Mesenchymal stem cell (in vitro differentiated cells and primary cell): Measurements from ENCODE around the gene FCSK.
A peak's percentile ranks its signal among the peaks of the same experiment; 100 is the strongest.

Experiments
- DNase-seq: peaks from one replicate; pipeline ENCODE4 v3.0.0-alpha.2; 2013
- H2AFZ ChIP-seq: one replicate; pipeline ENCODE4 v1.6.1; 2013; ENCODE audit warnings: low read depth, mild to moderate bottlenecking, control low read depth, inconsistent platforms, low read length, moderate library complexity
- H2AK5ac ChIP-seq: 2 replicates; pipeline ENCODE4 v1.6.1; 2013; ENCODE audit warnings: low read length, moderate library complexity, mild to moderate bottlenecking, inconsistent platforms; ENCODE audit not compliant: severe bottlenecking
- H2BK120ac ChIP-seq: one replicate; pipeline ENCODE4 v1.6.1; 2013; ENCODE audit warnings: low read depth, mild to moderate bottlenecking, inconsistent platforms, low read length, moderate library complexity
- H2BK12ac ChIP-seq, 2 experiments: one replicate each; pipeline ENCODE4 v1.6.1; 2013; ENCODE audit warnings: inconsistent platforms in 2 of 2, low read length in 2 of 2, mild to moderate bottlenecking in 2 of 2, moderate library complexity in 2 of 2, control low read depth in 1 of 2
- H2BK15ac ChIP-seq: one replicate; pipeline ENCODE4 v1.6.1; 2013; ENCODE audit warnings: mild to moderate bottlenecking, low read depth, inconsistent platforms; ENCODE audit not compliant: poor library complexity, severe bottlenecking
- H2BK5ac ChIP-seq: 2 replicates; pipeline ENCODE4 v1.6.1; 2013; ENCODE audit warnings: low read depth, mild to moderate bottlenecking, low read length, control low read depth, inconsistent platforms; ENCODE audit not compliant: poor library complexity, severe bottlenecking
- H3K14ac ChIP-seq, 2 experiments: one replicate each; pipeline ENCODE4 v1.6.1; 2013; ENCODE audit warnings: inconsistent platforms in 2 of 2, low read length in 2 of 2, control low read depth in 1 of 2, mild to moderate bottlenecking in 1 of 2, moderate library complexity in 1 of 2
- H3K18ac ChIP-seq, 2 experiments: one replicate each; pipeline ENCODE4 v1.6.1; 2013; ENCODE audit warnings: inconsistent platforms in 2 of 2, low read length in 2 of 2, control low read depth in 1 of 2, low read depth in 1 of 2, mild to moderate bottlenecking in 1 of 2
- H3K23ac ChIP-seq, 2 experiments: one replicate each; pipeline ENCODE4 v1.6.1; 2013; ENCODE audit warnings: inconsistent platforms in 2 of 2, low read length in 2 of 2, mild to moderate bottlenecking in 2 of 2, moderate library complexity in 2 of 2, control low read depth in 1 of 2
- H3K27ac ChIP-seq: 2 replicates; pipeline ENCODE4 v1.5.1; 2013; ENCODE audit warnings: mild to moderate bottlenecking, moderate library complexity, low read length, control low read depth, inconsistent platforms; ENCODE audit not compliant: poor library complexity, severe bottlenecking
- H3K27me3 ChIP-seq, 2 experiments: 2 replicates each; pipeline versions ENCODE4 v1.6.1 to v1.7.0; 2013; ENCODE audit warnings: low read length in 2 of 2, mild to moderate bottlenecking in 2 of 2, moderate library complexity in 2 of 2, control low read depth in 1 of 2, inconsistent platforms in 1 of 2; ENCODE audit not compliant: control insufficient read depth in 1 of 2, insufficient read depth in 1 of 2
- H3K36me3 ChIP-seq, 2 experiments: 2 replicates each; pipeline versions ENCODE4 v1.6.1 to v1.7.0; 2013; ENCODE audit warnings: low read length in 2 of 2, control low read depth in 1 of 2, inconsistent platforms in 1 of 2, low read depth in 1 of 2, mild to moderate bottlenecking in 1 of 2; ENCODE audit not compliant: insufficient read depth in 2 of 2, control insufficient read depth in 1 of 2
- H3K4ac ChIP-seq, 2 experiments: one replicate each; pipeline ENCODE4 v1.6.1; 2013; ENCODE audit warnings: inconsistent platforms in 2 of 2, low read length in 2 of 2, mild to moderate bottlenecking in 2 of 2, moderate library complexity in 2 of 2, control low read depth in 1 of 2, low read depth in 1 of 2
- H3K4me1 ChIP-seq: 2 replicates; pipeline ENCODE4 v1.6.1; 2013; ENCODE audit warnings: low read depth, low read length, control low read depth; ENCODE audit not compliant: control insufficient read depth, insufficient read depth
- H3K4me2 ChIP-seq: 2 replicates; pipeline ENCODE4 v1.6.1; 2013; ENCODE audit warnings: low read length, mild to moderate bottlenecking, inconsistent platforms; ENCODE audit not compliant: poor library complexity, severe bottlenecking
- H3K4me3 ChIP-seq, 2 experiments: 2 replicates each; pipeline versions ENCODE4 v1.5.1 to v1.7.0; 2013; ENCODE audit warnings: low read length in 2 of 2, mild to moderate bottlenecking in 2 of 2, control low read depth in 1 of 2, low read depth in 1 of 2; ENCODE audit not compliant: insufficient read depth in 1 of 2
- H3K79me1 ChIP-seq: replicated peaks from 2 replicates; pipeline ENCODE4 v1.6.1; 2013; ENCODE audit warnings: mild to moderate bottlenecking, control low read depth, low read length, inconsistent platforms; ENCODE audit not compliant: poor library complexity, severe bottlenecking
- H3K9ac ChIP-seq: 2 replicates; pipeline ENCODE4 v1.7.0; 2013; ENCODE audit warnings: mild to moderate bottlenecking, low read length, moderate library complexity
- H3K9me3 ChIP-seq: 2 replicates; pipeline ENCODE4 v1.7.0; 2013; ENCODE audit warnings: mild to moderate bottlenecking, low read length; ENCODE audit not compliant: control insufficient read depth
- H4K8ac ChIP-seq: one replicate; pipeline ENCODE4 v1.6.1; 2013; ENCODE audit warnings: inconsistent platforms, mild to moderate bottlenecking, low read length, moderate library complexity
- H4K91ac ChIP-seq: one replicate; pipeline ENCODE4 v1.6.1; 2013; ENCODE audit warnings: mild to moderate bottlenecking, low read length, inconsistent platforms
- WGBS: methylation state at CpG from one replicate; pipeline ENCODE4 v1.1.7; 2013; ENCODE audit warnings: mixed read lengths; 5-methylcytosine and 5-hydroxymethylcytosine counted together

Gene FCSK

DNA sequence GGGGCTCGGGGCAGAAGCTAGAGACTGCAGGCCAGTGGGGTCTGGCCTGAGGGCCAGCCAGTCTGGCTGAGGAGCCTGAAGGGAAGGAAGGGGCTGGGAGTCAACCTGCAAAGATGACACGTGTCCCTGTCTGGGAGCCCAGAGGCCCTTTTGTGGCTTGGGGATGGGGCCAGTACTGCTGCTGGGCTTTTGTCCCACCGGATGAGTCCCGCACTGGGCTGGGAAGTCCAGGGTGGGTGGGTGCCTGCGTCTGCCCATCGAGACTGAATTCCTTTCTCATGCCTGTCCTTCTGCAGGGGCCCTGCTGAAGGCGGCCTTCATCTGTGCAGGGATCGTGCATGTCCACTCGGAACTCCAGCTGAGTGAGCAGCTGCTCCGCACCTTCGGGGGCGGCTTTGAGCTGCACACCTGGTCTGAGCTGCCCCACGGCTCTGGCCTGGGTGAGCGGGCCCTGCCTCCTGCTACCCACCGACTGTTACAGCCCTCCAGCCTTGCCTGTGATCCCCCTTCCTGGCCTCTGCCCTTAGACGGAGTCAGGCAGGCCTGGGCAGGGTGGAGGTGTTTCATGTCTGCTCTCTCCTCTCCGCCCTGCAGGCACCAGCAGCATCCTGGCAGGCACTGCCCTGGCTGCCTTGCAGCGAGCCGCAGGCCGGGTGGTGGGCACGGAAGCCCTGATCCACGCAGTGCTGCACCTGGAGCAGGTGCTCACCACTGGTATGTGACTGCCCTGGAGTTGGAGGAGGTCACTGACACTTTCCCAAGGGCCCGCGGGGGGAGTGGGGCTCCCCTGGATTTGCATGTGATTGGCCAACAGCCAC lies 20.9 kb downstream of the FCSK start:
- Histone ChIP-seq H3K4me3 (no peak overlapping the region), H2BK12ac (no peak overlapping the region), H2AK5ac (peak overlapping the region; percentile 77), H2BK15ac (no peak overlapping the region), H4K91ac (peak overlapping the region; percentile 43), H2BK5ac (no peak overlapping the region), H3K4me2 (no peak overlapping the region), H3K27me3 (no peaks in the 10 kb centered on the region), H3K27ac (peak overlapping the region; percentile 26), H2AFZ (no peak overlapping the region), H3K23ac (no peak overlapping the region), H3K79me1 (no peaks in the 10 kb centered on the region), H3K9ac (no peak overlapping the region), H4K8ac (peak overlapping the region; percentile 27), H3K4ac (peak overlapping the region in 1 of 2 experiments; percentile 46), H3K9me3 (no peaks in the 10 kb centered on the region), H3K14ac (no peak overlapping the region), H3K4me1 (peaks cover 41% of the 10 kb centered on the region), H2BK120ac (no peak overlapping the region), H3K36me3 (peaks cover 28 to 72% of the 10 kb centered on the region in 2 experiments), H3K18ac (no peak overlapping the region)
- WGBS, result 89% methylated on average over 24 of the region's 24 CpGs
- DNase-seq, result no peak

DNA sequence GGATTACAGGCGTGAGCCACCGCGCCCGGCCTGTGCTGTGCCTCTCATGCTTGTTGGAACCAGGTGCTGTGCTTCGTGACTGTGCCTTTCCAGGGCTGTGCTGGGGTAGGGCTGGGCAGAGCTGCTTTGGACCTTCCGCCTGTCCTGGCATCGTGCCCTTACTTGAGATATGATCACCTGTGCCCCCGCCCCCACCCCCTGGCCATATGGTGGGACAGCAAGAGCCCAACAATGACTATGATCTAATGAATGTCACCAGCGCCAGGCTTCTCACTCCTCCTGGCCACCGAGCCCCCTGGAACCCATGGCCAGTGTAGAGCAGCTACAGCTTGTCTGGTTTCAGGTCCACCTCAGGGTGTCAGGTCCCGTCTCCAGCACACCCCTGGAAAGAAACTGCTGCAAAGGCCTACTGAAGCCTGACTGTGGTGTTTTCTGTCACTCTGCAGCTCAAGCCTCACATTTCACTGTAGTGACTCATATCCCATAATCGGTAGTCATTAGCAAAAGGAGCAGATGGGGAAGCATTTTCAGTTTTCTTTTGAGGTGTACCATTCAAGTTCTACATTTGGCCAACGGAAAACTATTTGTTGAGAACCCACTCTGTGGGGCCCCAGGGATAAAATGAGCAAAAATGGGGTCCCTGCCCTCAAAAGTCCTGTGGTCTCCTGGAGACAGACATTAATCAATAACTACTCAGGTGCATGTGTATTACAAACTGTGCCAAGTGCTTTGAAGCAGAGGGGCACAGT lies 22.1 kb downstream of the FCSK start:
- H3K4ac ChIP-seq, result peak overlapping the region; percentile 0 to 82
- H3K4me2 ChIP-seq, result peak overlapping the region; percentile 38
- no peaks in the 10 kb centered on the region for H3K27me3 ChIP-seq
- peak overlapping the region; percentile 7 to 77 for H2BK12ac ChIP-seq
- H3K18ac ChIP-seq, result peak overlapping the region; percentile 56 to 89
- peaks cover 40 to 73% of the 10 kb centered on the region in 2 experiments for H3K36me3 ChIP-seq
- 65% methylated on average over 13 of the region's 13 CpGs for WGBS
- H4K91ac ChIP-seq, result peak overlapping the region; percentile 89
- H2AK5ac ChIP-seq, result peak overlapping the region; percentile 94
- H3K4me1 ChIP-seq, result peaks cover 37% of the 10 kb centered on the region
- H2AFZ ChIP-seq, result no peak overlapping the region
- H3K9me3 ChIP-seq, result no peaks in the 10 kb centered on the region
- H2BK15ac ChIP-seq, result peak overlapping the region; percentile 78
- H4K8ac ChIP-seq, result peak overlapping the region; percentile 70
- DNase-seq, result peak; percentile 79
- peak overlapping the region in 1 of 2 experiments; percentile 62 for H3K14ac ChIP-seq
- H2BK5ac ChIP-seq, result no peak overlapping the region
- peak overlapping the region; percentile 97 for H3K27ac ChIP-seq
- H3K79me1 ChIP-seq, result no peaks in the 10 kb centered on the region
- H2BK120ac ChIP-seq, result peak overlapping the region; percentile 74
- peak overlapping the region; percentile 78 for H3K9ac ChIP-seq
- no peak overlapping the region for H3K4me3 ChIP-seq
- peak overlapping the region in 1 of 2 experiments; percentile 16 for H3K23ac ChIP-seq

DNA sequence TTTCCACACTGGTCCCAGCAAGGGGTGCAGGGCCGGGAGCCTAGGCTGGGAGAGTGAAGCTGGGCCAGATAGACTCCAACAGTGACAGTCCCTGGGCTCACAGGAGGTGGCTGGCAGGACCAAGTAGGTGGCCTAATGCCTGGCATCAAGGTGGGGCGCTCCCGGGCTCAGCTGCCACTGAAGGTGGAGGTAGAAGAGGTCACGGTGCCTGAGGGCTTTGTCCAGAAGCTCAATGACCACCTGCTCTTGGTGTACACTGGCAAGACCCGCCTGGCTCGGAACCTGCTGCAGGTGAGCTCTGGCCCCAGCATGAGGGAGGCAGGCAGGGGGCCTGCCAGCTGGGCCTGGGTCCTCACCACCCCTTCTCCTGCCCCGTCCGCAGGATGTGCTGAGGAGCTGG lies 23.8 kb downstream of the FCSK start:
- no peak for DNase-seq
- no peak overlapping the region for H4K8ac ChIP-seq
- no peaks in the 10 kb centered on the region for H3K27me3 ChIP-seq
- 96% methylated on average over 8 of the region's 8 CpGs for WGBS
- H3K4ac ChIP-seq, result no peak overlapping the region
- peaks cover 44% of the 10 kb centered on the region for H3K4me1 ChIP-seq
- no peaks in the 10 kb centered on the region for H3K9me3 ChIP-seq
- H2BK15ac ChIP-seq, result no peak overlapping the region
- H2BK12ac ChIP-seq, result no peak overlapping the region
- H3K27ac ChIP-seq, result no peak overlapping the region
- no peaks in the 10 kb centered on the region for H3K79me1 ChIP-seq
- peak overlapping the region; percentile 11 for H4K91ac ChIP-seq
- H3K36me3 ChIP-seq, result peaks cover 50 to 68% of the 10 kb centered on the region in 2 experiments
- no peak overlapping the region for H3K23ac ChIP-seq
- H2BK120ac ChIP-seq, result no peak overlapping the region
- H3K9ac ChIP-seq, result no peak overlapping the region
- no peak overlapping the region for H3K4me2 ChIP-seq
- no peak overlapping the region for H2BK5ac ChIP-seq
- peak overlapping the region; percentile 45 for H2AK5ac ChIP-seq
- no peak overlapping the region for H2AFZ ChIP-seq
- H3K4me3 ChIP-seq, result no peak overlapping the region
- no peak overlapping the region for H3K14ac ChIP-seq
- H3K18ac ChIP-seq, result no peak overlapping the region

DNA sequence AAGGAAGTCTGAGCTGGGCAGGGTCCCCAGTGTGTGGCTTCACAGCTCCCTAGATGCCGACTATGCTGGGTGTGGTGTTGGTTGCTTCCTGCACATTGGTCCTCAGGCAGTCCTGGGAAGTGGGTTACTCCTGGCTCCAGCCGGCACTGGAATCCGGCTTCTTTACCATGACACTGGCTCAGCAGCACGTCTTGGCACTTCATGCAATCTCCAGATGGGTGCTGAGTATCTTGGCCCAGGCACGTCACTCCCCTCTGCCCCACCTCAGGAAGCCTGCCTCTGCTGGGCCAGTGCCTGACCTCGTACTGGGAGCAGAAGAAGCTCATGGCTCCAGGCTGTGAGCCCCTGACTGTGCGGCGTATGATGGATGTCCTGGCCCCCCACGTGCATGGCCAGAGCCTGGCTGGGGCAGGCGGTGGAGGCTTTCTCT lies 24.5 kb downstream of the FCSK start:
- Histone ChIP-seq H3K79me1 (no peaks in the 10 kb centered on the region), H2BK5ac (no peak overlapping the region), H3K9ac (no peak overlapping the region), H3K14ac (no peak overlapping the region), H2BK15ac (no peak overlapping the region), H3K18ac (no peak overlapping the region), H3K4ac (no peak overlapping the region), H3K4me1 (peaks cover 45% of the 10 kb centered on the region), H3K27me3 (no peaks in the 10 kb centered on the region), H2AFZ (no peak overlapping the region), H3K36me3 (peaks cover 51 to 68% of the 10 kb centered on the region in 2 experiments), H3K4me3 (no peak overlapping the region), H3K23ac (no peak overlapping the region), H2AK5ac (no peak overlapping the region), H3K9me3 (no peaks in the 10 kb centered on the region), H4K8ac (no peak overlapping the region), H2BK12ac (no peak overlapping the region), H3K27ac (no peak overlapping the region), H4K91ac (no peak overlapping the region), H3K4me2 (no peak overlapping the region), H2BK120ac (no peak overlapping the region)
- WGBS, result 90% methylated on average over 10 of the region's 10 CpGs
- DNase-seq, result no peak
